Activated naive CD4-positive, alpha-beta T cell treated with anti-CD3 and anti-CD28 coated beads, Interleukin-2, amount 10 ng/mL, durations not matched to agents 7 days and 5 days (primary cell): ENCODE results near the gene RPS6KA5.

Experiments
- CTCF ChIA-PET: fragments of 350-600 bp; sonication (Branson Sonifier 250); formaldehyde crosslinking; loops from one replicate; lab custom pipeline; 2021; ENCODE audit warnings: antibody characterized with exemption; lab: Charles Lee
- DNase-seq: peaks from one replicate; pipeline ENCODE4 v3.0.0-alpha.2; 2020
- H3K27ac Mint-ChIP-seq: one replicate; pipeline ENCODE4 v1.8.0; 2021; ENCODE audit warnings: mild to moderate bottlenecking, moderate library complexity, mixed read lengths
- H3K27me3 Mint-ChIP-seq: one replicate; pipeline ENCODE4 v1.8.0; 2021; ENCODE audit warnings: mild to moderate bottlenecking, mixed read lengths
- H3K36me3 Mint-ChIP-seq: one replicate; pipeline ENCODE4 v1.8.0; 2021; ENCODE audit warnings: mixed read lengths
- H3K4me1 Mint-ChIP-seq: one replicate; pipeline ENCODE4 v1.8.0; 2021; ENCODE audit warnings: mixed read lengths
- H3K4me3 Mint-ChIP-seq: one replicate; pipeline ENCODE4 v1.8.0; 2021; ENCODE audit warnings: mild to moderate bottlenecking, moderate library complexity, mixed read lengths
- H3K9me3 Mint-ChIP-seq: one replicate; pipeline ENCODE4 v1.8.0; 2021; ENCODE audit warnings: mixed read lengths

RPS6KA5 gene

DNA sequence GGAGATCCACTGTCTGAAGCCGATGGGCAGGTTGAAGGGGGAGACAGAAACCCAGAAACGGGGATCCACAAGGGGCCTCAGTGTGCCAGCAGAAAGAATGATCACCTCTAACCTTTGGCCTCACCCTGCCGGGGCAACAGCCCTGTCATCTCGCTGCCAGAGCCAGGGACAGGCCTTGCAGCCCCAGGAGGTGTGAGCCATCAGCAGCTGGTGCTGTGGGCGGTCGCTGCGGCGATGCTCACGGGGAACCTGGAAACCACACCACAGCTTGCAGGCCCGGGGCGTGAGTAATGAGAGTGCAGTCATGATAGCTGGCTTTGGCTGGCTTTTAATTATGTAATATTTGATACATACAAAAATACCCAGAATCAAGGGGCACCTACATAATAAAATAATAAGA, 239.5 kb downstream of the RPS6KA5 start:
- peaks cover 20% of the 10 kb centered on the region for H3K9me3 Mint-ChIP-seq
- DNase-seq = peak; percentile 72
- CTCF ChIA-PET = interaction anchor here (1.1 to 1.6 kb wide), 4 partner anchors 10 to 81 kb away, joined by 3 to 7 read pairs (median 4); no protein-coding TSS in a partner anchor
- no peak overlapping the region for H3K27ac Mint-ChIP-seq
- H3K4me3 Mint-ChIP-seq = no peak overlapping the region
- H3K36me3 Mint-ChIP-seq = peaks cover 7% of the 10 kb centered on the region
- H3K4me1 Mint-ChIP-seq = peaks cover 12% of the 10 kb centered on the region
- H3K27me3 Mint-ChIP-seq = peaks cover 47% of the 10 kb centered on the region

DNA sequence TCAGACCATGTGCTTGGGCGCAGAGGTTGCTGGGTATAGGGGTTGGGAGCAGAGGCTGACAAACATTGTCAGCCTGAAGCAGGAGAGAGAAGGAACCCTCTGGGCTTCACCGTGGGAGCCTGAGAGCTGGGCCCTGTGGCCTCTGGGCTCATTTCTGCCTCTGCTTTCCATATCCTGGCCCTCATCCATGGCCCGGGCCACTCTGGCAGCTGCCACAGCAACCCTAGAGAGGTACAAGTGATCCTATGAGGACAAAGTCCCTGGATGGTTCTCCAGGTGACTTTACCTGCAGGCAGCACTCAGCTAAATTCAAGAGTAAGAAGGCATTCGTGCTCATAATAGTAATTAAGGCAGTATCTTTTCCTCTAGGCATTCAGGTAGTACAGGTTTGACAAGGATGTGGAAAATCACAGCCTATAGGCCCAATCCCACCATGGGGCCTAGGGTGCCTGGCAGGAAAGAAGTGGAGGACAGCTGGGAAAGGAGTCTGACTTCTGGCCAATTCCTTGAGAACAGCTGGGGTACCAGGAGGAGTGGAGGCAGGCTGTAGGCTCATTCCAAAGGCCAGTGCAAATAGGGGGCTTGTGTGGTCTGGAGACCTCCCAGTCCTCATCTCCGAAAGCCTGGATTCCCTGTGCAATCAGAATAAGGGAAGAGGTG, 240.6 kb downstream of the RPS6KA5 start:
- CTCF ChIA-PET = interaction anchor here (1.2 to 2.3 kb wide), 4 partner anchors 59 to 82 kb away, joined by 3 to 7 read pairs (median 5); no protein-coding TSS in a partner anchor
- no peak for DNase-seq
- Mint-ChIP-seq H3K4me1 (peaks cover 12% of the 10 kb centered on the region), H3K36me3 (peaks cover 5% of the 10 kb centered on the region), H3K4me3 (no peak overlapping the region), H3K9me3 (peaks cover 15% of the 10 kb centered on the region), H3K27ac (no peak overlapping the region), H3K27me3 (peaks cover 52% of the 10 kb centered on the region)

DNA sequence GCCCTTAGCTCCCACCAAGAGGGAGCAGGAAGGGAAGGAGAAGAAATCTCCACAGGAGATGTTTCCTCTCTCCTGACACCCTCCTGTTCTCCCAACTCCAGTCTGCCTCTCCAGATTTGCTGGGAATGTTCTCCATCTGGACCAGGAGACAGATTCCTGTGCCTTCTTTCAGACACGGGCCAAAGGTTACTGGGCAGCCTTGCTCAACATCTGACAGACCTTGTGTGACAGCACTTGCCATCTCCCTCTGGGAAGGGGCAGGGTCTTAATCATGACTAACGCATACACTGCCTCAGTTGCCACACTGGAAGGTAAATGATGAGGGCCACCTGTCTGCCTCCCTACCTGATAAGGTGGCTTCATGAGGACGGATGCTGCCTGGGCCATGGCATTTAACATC, 241.7 kb downstream of the RPS6KA5 start:
- Mint-ChIP-seq H3K27me3 (peaks cover 62% of the 10 kb centered on the region), H3K4me3 (no peak overlapping the region), H3K9me3 (peaks cover 9% of the 10 kb centered on the region), H3K36me3 (no peaks in the 10 kb centered on the region), H3K4me1 (peaks cover 12% of the 10 kb centered on the region), H3K27ac (no peak overlapping the region)
- CTCF ChIA-PET = interaction anchor here (1.2 to 2.3 kb wide), 3 partner anchors 15 to 60 kb away, joined by 3 to 6 read pairs (median 4); no protein-coding TSS in a partner anchor
- DNase-seq = no peak

GRCh38 chr14:90816681-90817436, 243.6 kb downstream of the RPS6KA5 start:
- H3K4me3 Mint-ChIP-seq = peak overlapping the region; percentile 53
- peaks cover 12% of the 10 kb centered on the region for H3K4me1 Mint-ChIP-seq
- H3K36me3 Mint-ChIP-seq = no peaks in the 10 kb centered on the region
- H3K9me3 Mint-ChIP-seq = no peaks in the 10 kb centered on the region
- CTCF ChIA-PET = interaction anchor here (1.2 to 1.3 kb wide), 2 partner anchors 9 to 58 kb away, joined by 3 to 7 read pairs; no protein-coding TSS in a partner anchor
- peaks cover 66% of the 10 kb centered on the region for H3K27me3 Mint-ChIP-seq
- no peak overlapping the region for H3K27ac Mint-ChIP-seq
- DNase-seq = no peak

GRCh38 chr14:90815822-90816662, 244.4 kb downstream of the RPS6KA5 start, which contains the start of gene TTC7B:
Gene TTC7B (minus strand): TSS chr14:90816430. CDS start chr14:90816295, 135 bp downstream.
- Mint-ChIP-seq H3K36me3 (no peaks in the 10 kb centered on the region), H3K27ac (no peak within 1 kb of the TSS), H3K4me1 (peaks cover 8% of the 10 kb centered on the region), H3K27me3 (peaks cover 69% of the 10 kb centered on the region), H3K4me3 (peak within 1 kb of the TSS; percentile 66), H3K9me3 (no peaks in the 10 kb centered on the region)
- CTCF ChIA-PET = interaction anchor here (1.3 kb wide), 1 partner anchor 57 kb away, joined by 7 read pairs; no protein-coding TSS in a partner anchor
- DNase-seq = peak; percentile 40

DNA sequence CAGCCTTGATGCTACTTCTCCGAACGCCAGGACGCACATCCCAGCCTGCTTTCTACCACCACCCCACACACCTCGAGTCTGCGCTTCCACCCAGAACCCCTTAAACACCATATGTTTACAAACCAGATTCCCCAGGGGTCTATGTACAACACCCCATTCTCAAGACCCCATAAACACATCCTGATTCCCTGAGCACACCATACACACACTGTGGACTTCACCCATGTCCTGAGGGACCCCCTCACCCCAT, 244.9 kb downstream of the RPS6KA5 start:
- Mint-ChIP-seq H3K4me1 (peaks cover 3% of the 10 kb centered on the region), H3K27ac (no peak overlapping the region), H3K9me3 (no peaks in the 10 kb centered on the region), H3K27me3 (peaks cover 69% of the 10 kb centered on the region), H3K36me3 (no peaks in the 10 kb centered on the region), H3K4me3 (peak overlapping the region; percentile 66)
- CTCF ChIA-PET = interaction anchor here (1.3 kb wide), 1 partner anchor 56 kb away, joined by 7 read pairs; no protein-coding TSS in a partner anchor
- DNase-seq = no peak

DNA sequence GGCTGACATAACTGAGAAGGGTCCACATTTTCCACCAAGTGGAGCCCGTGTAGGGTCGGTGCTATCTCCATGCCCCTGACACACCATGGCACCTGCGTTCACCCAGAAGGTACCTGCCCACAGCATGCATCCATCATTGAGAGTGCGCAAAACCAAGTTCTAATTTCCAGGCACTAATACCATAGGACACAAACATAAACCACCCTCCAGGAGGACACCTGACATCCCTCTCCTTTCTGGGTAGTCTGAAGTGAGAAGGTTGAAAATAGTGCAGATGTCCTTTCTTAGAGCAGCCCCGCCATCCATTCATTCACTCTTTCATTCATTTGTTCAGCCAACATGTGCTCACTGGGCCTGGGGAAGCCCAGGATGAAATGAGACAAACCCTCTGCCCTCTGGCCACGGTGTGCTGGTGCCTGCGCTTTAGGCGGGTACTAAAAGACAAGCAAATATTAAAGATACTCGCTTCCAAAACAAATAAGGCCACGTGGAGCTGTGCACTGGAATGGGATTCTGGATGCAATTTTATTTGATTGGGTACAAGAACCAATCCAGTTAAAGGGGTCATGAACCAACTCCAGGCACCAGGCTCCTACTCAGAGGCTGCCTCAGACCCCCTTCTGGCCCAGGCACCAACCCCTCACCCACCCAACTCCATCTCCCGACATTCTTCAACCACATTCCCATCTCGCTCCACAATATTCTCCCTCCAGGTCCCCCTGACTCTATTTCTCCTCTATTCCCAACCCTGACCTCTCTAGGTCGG, 245.5 kb downstream of the RPS6KA5 start:
- CTCF ChIA-PET = interaction anchor here (1.3 kb wide), 1 partner anchor 56 kb away, joined by 7 read pairs; no protein-coding TSS in a partner anchor
- H3K27me3 Mint-ChIP-seq = peaks cover 64% of the 10 kb centered on the region
- no peak for DNase-seq
- H3K36me3 Mint-ChIP-seq = no peaks in the 10 kb centered on the region
- no peak overlapping the region for H3K27ac Mint-ChIP-seq
- peak overlapping the region; percentile 66 for H3K4me3 Mint-ChIP-seq
- H3K9me3 Mint-ChIP-seq = no peaks in the 10 kb centered on the region
- peaks cover under 1% of the 10 kb centered on the region for H3K4me1 Mint-ChIP-seq

DNA sequence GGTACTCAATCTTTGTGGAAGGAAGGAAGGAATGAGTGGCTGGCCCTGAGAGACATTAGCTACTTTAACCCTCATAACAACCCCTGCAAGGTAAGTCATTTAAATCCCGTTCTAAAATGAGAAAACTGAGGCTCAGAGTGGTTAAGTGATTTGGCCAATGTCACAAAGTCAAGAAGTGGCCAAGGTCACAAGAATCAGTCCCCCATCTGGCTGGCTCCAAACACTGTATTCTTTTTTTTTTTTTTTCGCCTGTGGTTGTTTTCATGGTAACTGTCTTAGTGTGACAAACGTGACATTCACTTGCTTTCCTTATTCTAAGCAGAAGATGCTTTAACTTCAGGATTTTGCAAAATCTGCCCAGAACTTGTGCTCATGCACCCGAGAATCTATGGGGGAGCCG, 247.0 kb downstream of the RPS6KA5 start:
- no peak overlapping the region for H3K4me3 Mint-ChIP-seq

GRCh38 chr14:90812109-90812508, 248.3 kb downstream of the RPS6KA5 start:
- CTCF ChIA-PET = interaction anchor here (1.2 kb wide), 1 partner anchor 51 kb away, joined by 3 read pairs; no protein-coding TSS in a partner anchor
- no peak overlapping the region for H3K27ac Mint-ChIP-seq
- H3K9me3 Mint-ChIP-seq = no peaks in the 10 kb centered on the region
- no peaks in the 10 kb centered on the region for H3K4me1 Mint-ChIP-seq
- H3K27me3 Mint-ChIP-seq = peaks cover 35% of the 10 kb centered on the region
- no peaks in the 10 kb centered on the region for H3K36me3 Mint-ChIP-seq
- no peak for DNase-seq
- H3K4me3 Mint-ChIP-seq = no peak overlapping the region

More for the DNA sequence above, 247.0 kb downstream of the RPS6KA5 start:
- H3K27ac Mint-ChIP-seq = no peak overlapping the region
- no peaks in the 10 kb centered on the region for H3K9me3 Mint-ChIP-seq
- no peaks in the 10 kb centered on the region for H3K36me3 Mint-ChIP-seq
- CTCF ChIA-PET = no interaction called here
- DNase-seq = no peak
- peaks cover 48% of the 10 kb centered on the region for H3K27me3 Mint-ChIP-seq
- H3K4me1 Mint-ChIP-seq = no peaks in the 10 kb centered on the region

DNA sequence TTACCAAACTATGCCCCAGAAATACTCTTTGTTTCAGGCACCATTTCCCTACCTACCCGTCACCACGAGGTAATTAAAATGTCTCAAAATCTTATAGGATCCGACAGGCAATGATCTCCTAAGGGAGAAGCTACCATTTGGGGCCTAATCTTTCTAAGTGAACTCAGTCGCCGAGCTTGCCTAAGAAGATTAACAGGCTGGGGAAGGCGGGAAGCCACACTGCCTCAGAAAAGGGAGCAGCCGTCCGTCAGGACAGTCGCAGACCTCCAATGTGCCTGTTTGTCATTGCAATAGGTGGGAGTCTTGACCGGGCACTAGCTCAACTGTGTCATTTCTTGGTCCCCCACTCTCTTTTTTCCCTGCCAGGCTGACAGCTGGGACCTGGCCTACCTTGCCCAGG, 248.8 kb downstream of the RPS6KA5 start:
- no peak for DNase-seq
- Mint-ChIP-seq H3K4me3 (no peak overlapping the region), H3K27ac (no peak overlapping the region), H3K36me3 (no peaks in the 10 kb centered on the region), H3K4me1 (no peaks in the 10 kb centered on the region), H3K27me3 (peaks cover 30% of the 10 kb centered on the region), H3K9me3 (no peaks in the 10 kb centered on the region)
- CTCF ChIA-PET = interaction anchor here (1.2 to 1.3 kb wide), 2 partner anchors 51 to 53 kb away, joined by 3 read pairs; no protein-coding TSS in a partner anchor

DNA sequence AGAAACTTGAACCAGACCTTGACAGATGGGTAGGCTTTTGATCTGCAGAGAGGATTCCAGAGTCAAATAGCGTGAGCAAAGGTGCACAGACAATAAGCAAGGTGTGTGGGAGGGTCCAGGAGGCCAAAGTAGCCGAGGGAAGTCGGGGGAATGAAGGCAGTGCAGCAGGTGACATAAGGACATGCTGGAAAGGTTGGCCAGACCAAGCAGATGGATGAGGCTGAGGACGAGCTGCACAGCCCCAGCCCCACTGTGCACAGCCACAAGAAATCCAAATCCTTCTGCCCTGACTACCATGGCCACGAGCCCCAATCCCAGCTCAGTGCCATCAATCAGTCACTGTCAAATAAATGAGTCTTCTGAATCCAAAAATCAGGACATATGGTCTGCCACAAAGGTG, 249.6 kb downstream of the RPS6KA5 start:
- Mint-ChIP-seq H3K27me3 (peaks cover 28% of the 10 kb centered on the region), H3K4me1 (no peaks in the 10 kb centered on the region)
- CTCF ChIA-PET = interaction anchor here (1.3 kb wide), 1 partner anchor 52 kb away, joined by 3 read pairs; no protein-coding TSS in a partner anchor

DNA sequence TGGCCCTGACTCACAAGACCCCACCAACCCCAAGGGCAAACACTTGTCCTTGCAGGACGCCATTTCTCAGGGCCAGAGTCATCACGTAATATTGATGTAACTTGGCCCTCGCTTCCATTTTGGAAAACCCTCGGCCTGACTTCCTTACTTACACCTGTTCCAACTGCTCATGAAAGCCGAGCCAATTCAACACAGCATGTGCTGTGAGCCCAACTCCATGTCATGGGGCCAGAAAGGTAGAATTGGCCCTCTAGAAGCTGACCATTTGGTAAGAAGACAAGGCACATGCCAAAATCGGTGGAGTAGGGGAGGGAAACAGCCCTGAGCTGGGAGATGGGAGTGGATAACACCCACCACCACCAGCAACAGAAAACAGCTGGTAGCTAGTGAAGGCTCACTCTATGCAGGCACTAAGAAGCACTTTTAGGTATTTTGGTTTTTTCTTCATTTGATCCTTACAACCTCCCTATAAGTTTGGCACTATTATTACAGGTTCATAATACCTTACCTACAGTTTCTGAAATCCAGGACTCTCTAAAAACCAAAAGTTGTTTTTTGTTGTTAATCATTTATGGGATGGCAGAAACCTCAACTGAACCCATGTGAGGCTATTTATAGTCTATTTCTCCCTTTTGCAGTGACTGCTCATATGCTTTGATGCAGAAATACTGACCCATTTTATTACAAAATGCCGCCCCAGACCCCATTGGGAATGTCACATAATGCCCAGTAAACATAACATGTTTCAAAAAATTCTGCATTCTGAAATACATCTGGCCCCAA, 250.7 kb downstream of the RPS6KA5 start:
- Mint-ChIP-seq H3K36me3 (no peaks in the 10 kb centered on the region), H3K9me3 (no peaks in the 10 kb centered on the region), H3K4me3 (no peak overlapping the region), H3K27me3 (peaks cover 17% of the 10 kb centered on the region), H3K27ac (no peak overlapping the region), H3K4me1 (no peaks in the 10 kb centered on the region)
- CTCF ChIA-PET = no interaction called here
- no peak for DNase-seq

More for the DNA sequence above, 249.6 kb downstream of the RPS6KA5 start:
- H3K9me3 Mint-ChIP-seq = no peaks in the 10 kb centered on the region
- no peak overlapping the region for H3K4me3 Mint-ChIP-seq
- no peaks in the 10 kb centered on the region for H3K36me3 Mint-ChIP-seq
- DNase-seq = no peak
- no peak overlapping the region for H3K27ac Mint-ChIP-seq
